Neural cell (in vitro differentiated cells): ENCODE measurements around the gene AHSG. TPM values are rescaled to one million over a fixed set of nuclear protein-coding genes. Genes with fewer than 3 reads are reported as not detected.

Source experiments
- H2AFZ ChIP-seq: fragments of 200-600, 300-800 bp; sonication (generic), shearing (Covaris generic); 2 replicates; pipeline ENCODE4 v1.6.0; 2014; ENCODE audit warnings: low read depth, mild to moderate bottlenecking, antibody characterized with exemption, low read length, moderate library complexity
- H3F3A ChIP-seq: fragments of 200-600 bp; shearing (Covaris generic); 2 replicates; pipeline ENCODE4 v1.6.1; 2016; ENCODE audit warnings: mild to moderate bottlenecking, moderate library complexity, mixed read lengths, antibody characterized with exemption, low read length; ENCODE audit not compliant: insufficient read depth, poor library complexity, severe bottlenecking
- H3K27ac ChIP-seq: fragments of 200-600, 300-800 bp; sonication (generic), shearing (Covaris generic); 2 replicates; pipeline ENCODE4 v1.5.1; 2014; ENCODE audit warnings: mild to moderate bottlenecking, low read length, moderate library complexity
- H3K27me3 ChIP-seq: fragments of 300-800, 200-600 bp; sonication (generic), shearing (Covaris generic); 2 replicates; pipeline ENCODE4 v1.6.0; 2014; ENCODE audit warnings: mild to moderate bottlenecking, low read depth, low read length, moderate library complexity; ENCODE audit not compliant: insufficient read depth
- H3K36me3 ChIP-seq: fragments of 300-800, 200-600 bp; sonication (generic), shearing (Covaris generic); 2 replicates; pipeline ENCODE4 v1.5.1; 2014; ENCODE audit warnings: mild to moderate bottlenecking, antibody characterized with exemption, low read length, moderate library complexity; ENCODE audit not compliant: insufficient read depth
- H3K4me2 ChIP-seq: fragments of 300-800, 200-600 bp; sonication (generic), shearing (Covaris generic); 2 replicates; pipeline ENCODE4 v1.6.0; 2014; ENCODE audit warnings: mild to moderate bottlenecking, low read length
- H3K4me3 ChIP-seq: fragments of 300-800, 200-600 bp; sonication (generic), shearing (Covaris generic); 2 replicates; pipeline ENCODE4 v1.5.1; 2014; ENCODE audit warnings: mild to moderate bottlenecking, low read length, moderate library complexity
- H3K79me2 ChIP-seq: fragments of 200-600 bp; shearing (Covaris generic); replicated peaks from 2 replicates; pipeline ENCODE4 v1.6.0; 2014; ENCODE audit warnings: mild to moderate bottlenecking, low read length, moderate library complexity; ENCODE audit not compliant: insufficient read depth
- H3K9ac ChIP-seq: fragments of 300-800, 200-600 bp; sonication (generic), shearing (Covaris generic); 2 replicates; pipeline ENCODE4 v1.6.1; 2016; ENCODE audit warnings: mild to moderate bottlenecking, low read length, mixed read lengths
- H3K9me2 ChIP-seq: fragments of 200-600 bp; shearing (Covaris generic); 2 replicates; pipeline ENCODE4 v1.6.1; 2016; ENCODE audit warnings: mild to moderate bottlenecking, low read length, mixed read lengths; ENCODE audit not compliant: insufficient read depth
- H3K9me3 ChIP-seq: fragments of 200-600, 300-800 bp; sonication (generic), shearing (Covaris generic); 2 replicates; pipeline ENCODE4 v1.6.1; 2016; ENCODE audit warnings: mild to moderate bottlenecking, mixed run types, low read length, moderate library complexity, mixed read lengths
- H4K20me1 ChIP-seq: fragments of 200-600 bp; shearing (Covaris generic); 2 replicates; pipeline ENCODE4 v1.6.1; 2016; ENCODE audit warnings: mild to moderate bottlenecking, mixed run types; ENCODE audit not compliant: insufficient read depth
- CTCF ChIP-seq: fragments of 450-650 bp; IDR thresholded peaks from 2 replicates; pipeline ENCODE4 v1.5.1; 2014; ENCODE audit warnings: antibody characterized with exemption, mild to moderate bottlenecking, moderate library complexity; ENCODE audit not compliant: poor library complexity, severe bottlenecking
- EP300 ChIP-seq: fragments of 450-650 bp; conservative IDR thresholded peaks from 2 replicates; pipeline ENCODE4 v1.6.1; 2014; ENCODE audit warnings: antibody characterized with exemption, mild to moderate bottlenecking, moderate library complexity; ENCODE audit not compliant: poor library complexity, severe bottlenecking
- EZH2 ChIP-seq: fragments of 200-600, 300-800 bp; shearing (Covaris generic), sonication (generic); IDR thresholded peaks from 2 replicates; pipeline ENCODE4 v1.6.1; 2014; ENCODE audit warnings: antibody characterized with exemption, low read length, borderline replicate concordance, mild to moderate bottlenecking; ENCODE audit not compliant: insufficient read depth, poor library complexity, severe bottlenecking
- MXI1 ChIP-seq: fragments of 450-650 bp; conservative IDR thresholded peaks from 2 replicates; pipeline ENCODE4 v1.6.1; 2014; ENCODE audit warnings: antibody characterized with exemption, mild to moderate bottlenecking; ENCODE audit not compliant: poor library complexity, severe bottlenecking
- POLR2AphosphoS5 ChIP-seq: IDR thresholded peaks from 2 replicates; pipeline ENCODE4 v1.6.1; 2012
- RAD21 ChIP-seq: fragments of 450-650 bp; conservative IDR thresholded peaks from 2 replicates; pipeline ENCODE4 v1.6.1; 2014; ENCODE audit warnings: antibody characterized with exemption, mild to moderate bottlenecking, moderate library complexity
- REST ChIP-seq: IDR thresholded peaks from 2 replicates; pipeline ENCODE4 v1.6.1; 2012; ENCODE audit warnings: borderline replicate concordance
- SMC3 ChIP-seq: fragments of 450-650 bp; conservative IDR thresholded peaks from 2 replicates; pipeline ENCODE4 v1.6.1; 2014; ENCODE audit warnings: antibody characterized with exemption, mild to moderate bottlenecking, moderate library complexity; ENCODE audit not compliant: poor library complexity
- TAF1 ChIP-seq: IDR thresholded peaks from 2 replicates; pipeline ENCODE4 v1.6.1; 2012; ENCODE audit warnings: low read depth
- polyA plus RNA-seq: library from polyadenylated mRNA; depleted of rRNA; stranded (reverse); fragments of >200 nt; gene quantifications from 2 replicates; pipeline ENCODE4 v1.2.3, GENCODE V29; 2014

Gene AHSG
- polyA plus RNA-seq, 1 donor from 2014 or later = 0.40 TPM

- Histone ChIP-seq H3K4me2 (no peak overlapping the region), H3K9ac (no peak overlapping the region), H3K27ac (no peak overlapping the region), H2AFZ (no peak overlapping the region), H3K36me3 (no peaks in the 10 kb centered on the region), H3F3A (no peaks in the 10 kb centered on the region), H4K20me1 (no peaks in the 10 kb centered on the region), H3K9me3 (no peaks in the 10 kb centered on the region), H3K4me3 (no peak overlapping the region), H3K79me2 (no peaks in the 10 kb centered on the region), H3K9me2 (no peaks in the 10 kb centered on the region), H3K27me3 (no peaks in the 10 kb centered on the region)
- no peak for TF ChIP-seq EZH2
- TF ChIP-seq CTCF = no peak
- no peak for TF ChIP-seq POLR2AphosphoS5
- TF ChIP-seq REST = no peak
- TF ChIP-seq TAF1 = no peak
- no peak for TF ChIP-seq EP300
- no peak for TF ChIP-seq SMC3
- no peak for TF ChIP-seq RAD21
- no peak for TF ChIP-seq MXI1
These were observed 22.7 kb downstream of the AHSG start for GRCh38 chr3:186635532-186635931.

- no peaks in the 10 kb centered on the region for H4K20me1 ChIP-seq
- no peak overlapping the region for H3K4me3 ChIP-seq
- no peak overlapping the region for H2AFZ ChIP-seq
- no peaks in the 10 kb centered on the region for H3K27me3 ChIP-seq
- no peaks in the 10 kb centered on the region for H3K9me2 ChIP-seq
- H3K9ac ChIP-seq = no peak overlapping the region
- H3K27ac ChIP-seq = no peak overlapping the region
- no peaks in the 10 kb centered on the region for H3F3A ChIP-seq
- no peak for TF ChIP-seq POLR2AphosphoS5
- TF ChIP-seq RAD21 = no peak
- no peak overlapping the region for H3K4me2 ChIP-seq
- no peaks in the 10 kb centered on the region for H3K9me3 ChIP-seq
- no peaks in the 10 kb centered on the region for H3K36me3 ChIP-seq
- no peaks in the 10 kb centered on the region for H3K79me2 ChIP-seq
These were observed 23.7 kb downstream of the AHSG start for GRCh38 chr3:186636536-186636935.

GRCh38 chr3:186637686-186638085, 24.8 kb downstream of the AHSG start:
- Histone ChIP-seq H3K4me3 (no peak overlapping the region), H3K4me2 (no peak overlapping the region), H2AFZ (no peak overlapping the region), H3K9ac (no peak overlapping the region), H4K20me1 (no peaks in the 10 kb centered on the region), H3K36me3 (no peaks in the 10 kb centered on the region), H3K79me2 (no peaks in the 10 kb centered on the region), H3F3A (no peaks in the 10 kb centered on the region), H3K9me3 (no peaks in the 10 kb centered on the region), H3K27me3 (no peaks in the 10 kb centered on the region), H3K27ac (no peak overlapping the region), H3K9me2 (no peaks in the 10 kb centered on the region)
- TF ChIP-seq EP300 (no peak), CTCF (no peak), POLR2AphosphoS5 (no peak), REST (no peak)
